ENCODE measurements around the gene MDM2.

DNA sequence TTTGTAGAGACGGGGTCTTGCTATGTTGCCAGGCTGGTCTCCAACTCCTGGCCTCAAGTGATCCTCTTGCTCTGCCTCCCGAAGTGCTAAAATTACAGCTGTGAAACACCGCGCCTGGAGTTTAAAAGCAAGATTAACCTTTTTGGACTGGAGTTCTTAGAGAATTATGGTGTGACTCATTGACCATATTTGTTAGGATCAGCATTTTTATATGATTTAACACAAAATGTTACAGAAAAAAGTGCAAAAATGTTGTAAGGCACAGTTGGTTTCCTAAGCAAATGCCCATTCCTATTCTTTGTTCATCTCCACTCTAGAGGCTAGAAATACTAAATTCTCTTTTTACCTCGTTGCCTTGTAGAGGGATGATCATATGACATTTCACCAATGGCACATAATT is 34.4 kb upstream of the MDM2 start:
- TF ChIP-seq ZNF274 (IDR thresholded peaks at IDR 0.05; ENCODE audit: borderline replicate concordance, extremely low read depth, low read length) (no peak), JUN (IDR thresholded peaks at IDR 0.05; ENCODE audit: low read depth, low read length) (no peak), CREB1 (IDR thresholded peaks at IDR 0.05) (no peak), CHD2 (IDR thresholded peaks at IDR 0.05; ENCODE audit: low read length) (no peak), SRF (IDR thresholded peaks at IDR 0.05; ENCODE audit: low read depth, low read length) (no peak), CHD1 (IDR thresholded peaks at IDR 0.05; ENCODE audit: low read depth, low read length) (no peak)
- TF ChIP-seq, protein P1, sequence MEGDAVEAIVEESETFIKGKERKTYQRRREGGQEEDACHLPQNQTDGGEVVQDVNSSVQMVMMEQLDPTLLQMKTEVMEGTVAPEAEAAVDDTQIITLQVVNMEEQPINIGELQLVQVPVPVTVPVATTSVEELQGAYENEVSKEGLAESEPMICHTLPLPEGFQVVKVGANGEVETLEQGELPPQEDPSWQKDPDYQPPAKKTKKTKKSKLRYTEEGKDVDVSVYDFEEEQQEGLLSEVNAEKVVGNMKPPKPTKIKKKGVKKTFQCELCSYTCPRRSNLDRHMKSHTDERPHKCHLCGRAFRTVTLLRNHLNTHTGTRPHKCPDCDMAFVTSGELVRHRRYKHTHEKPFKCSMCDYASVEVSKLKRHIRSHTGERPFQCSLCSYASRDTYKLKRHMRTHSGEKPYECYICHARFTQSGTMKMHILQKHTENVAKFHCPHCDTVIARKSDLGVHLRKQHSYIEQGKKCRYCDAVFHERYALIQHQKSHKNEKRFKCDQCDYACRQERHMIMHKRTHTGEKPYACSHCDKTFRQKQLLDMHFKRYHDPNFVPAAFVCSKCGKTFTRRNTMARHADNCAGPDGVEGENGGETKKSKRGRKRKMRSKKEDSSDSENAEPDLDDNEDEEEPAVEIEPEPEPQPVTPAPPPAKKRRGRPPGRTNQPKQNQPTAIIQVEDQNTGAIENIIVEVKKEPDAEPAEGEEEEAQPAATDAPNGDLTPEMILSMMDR (IDR thresholded peaks at IDR 0.05; ENCODE audit: control extremely low read depth in 1 of 3, insufficient read depth in 1 of 3, low read depth in 1 of 3, low read length in 3 of 3) = no peak
- TF ChIP-seq, protein P2, sequence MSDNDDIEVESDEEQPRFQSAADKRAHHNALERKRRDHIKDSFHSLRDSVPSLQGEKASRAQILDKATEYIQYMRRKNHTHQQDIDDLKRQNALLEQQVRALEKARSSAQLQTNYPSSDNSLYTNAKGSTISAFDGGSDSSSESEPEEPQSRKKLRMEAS (IDR thresholded peaks at IDR 0.05) = no peak

Measured in H1 (cell line).